Mucosa of descending colon (tissue), 3 donors: ENCODE data around the gene RAI14. TPM values are rescaled to one million over a fixed set of nuclear protein-coding genes. Genes with fewer than 3 reads are reported as not detected.

ENCODE experiments used
- ATAC-seq: fragments of 200-7000 bp; cut with Tn5 transposase; one replicate; pipeline ENCODE4 v1.9.1; 2020; ENCODE audit warnings: mild to moderate bottlenecking, moderate library complexity
- DNase-seq, 3 donors: peaks; one replicate each; pipeline ENCODE4 v3.0.0-alpha.2; 2020
- H3K36me3 ChIP-seq: fragments of 200-600 bp; one replicate; pipeline ENCODE4 v1.8.0; 2021; ENCODE audit warnings: low read depth, mild to moderate bottlenecking
- H3K4me1 ChIP-seq: fragments of 200-600 bp; one replicate; pipeline ENCODE4 v1.8.0; 2021; ENCODE audit warnings: low read depth, mild to moderate bottlenecking
- H3K4me3 ChIP-seq: fragments of 200-600 bp; one replicate; pipeline ENCODE4 v1.8.0; 2021; ENCODE audit warnings: mild to moderate bottlenecking
- H3K9me3 ChIP-seq: fragments of 200-600 bp; one replicate; pipeline ENCODE4 v1.8.0; 2021; ENCODE audit warnings: mild to moderate bottlenecking
- CTCF ChIP-seq: fragments of 200-600 bp; IDR thresholded peaks from one replicate; pipeline ENCODE4 v1.8.0; 2022; ENCODE audit warnings: antibody characterized with exemption, mild to moderate bottlenecking
- intact Hi-C, 2 donors: fragments of 100-400 bp; cut with DNase I in 1 of 2; cut with micrococcal nuclease in 1 of 2; formaldehyde crosslinking; loops; one replicate each; pipeline versions ENCODE4 v1.11.0 to v1.11.1; 2022; cut with DNase I, micrococcal nuclease
- total RNA-seq, 3 donors: library from RNA; stranded (reverse); fragmentation: NEBNext Ultra II Directional in 2 of 3; extraction: Animal tissue kit (Norgen Biotek cat#: 25700) in 2 of 3; gene quantifications; one replicate each; pipeline versions ENCODE4 v1.2.1 to v1.2.4, GENCODE V29; 2021 to 2023
- donor health status: DM: no; HTN: no; CAD: no; lungs with moderate emphysema.
- donor health status: DM: no; HTN: no; CAD: no.
- donor health status: DM: no; HTN: yes; CAD: no.

The RAI14 gene
- total RNA-seq, 3 donors from 2014 or later = 14.0 to 41.0 (median 23.4) TPM

- TF ChIP-seq CTCF = no peak
- ATAC-seq (no peak), DNase-seq (no peak)
- Histone ChIP-seq H3K9me3 (no peaks in the 10 kb centered on the region), H3K4me1 (no peaks in the 10 kb centered on the region), H3K36me3 (no peaks in the 10 kb centered on the region), H3K4me3 (no peak overlapping the region)
- intact Hi-C loops = no loop called here
Measured at GRCh38 chr5:34803974-34804732, 148.0 kb downstream of the RAI14 start.

- no peak for DNase-seq
- Histone ChIP-seq H3K36me3 (no peaks in the 10 kb centered on the region), H3K9me3 (no peaks in the 10 kb centered on the region), H3K4me3 (no peak overlapping the region), H3K4me1 (no peaks in the 10 kb centered on the region)
- intact Hi-C loops = no loop called here
- no peak for TF ChIP-seq CTCF
- no peak for ATAC-seq
Measured at GRCh38 chr5:34804913-34805312, 148.8 kb downstream of the RAI14 start.

GRCh38 chr5:34806532-34806931 lies 150.4 kb downstream of the RAI14 start:
- no peaks in the 10 kb centered on the region for H3K4me1 ChIP-seq
- DNase-seq (no peak), ATAC-seq (no peak)
- no peak for TF ChIP-seq CTCF
- H3K36me3 ChIP-seq = no peaks in the 10 kb centered on the region
- intact Hi-C loops = no loop called here
- H3K4me3 ChIP-seq = no peak overlapping the region
- H3K9me3 ChIP-seq = no peaks in the 10 kb centered on the region

- Histone ChIP-seq H3K4me1 (no peaks in the 10 kb centered on the region), H3K9me3 (no peaks in the 10 kb centered on the region), H3K4me3 (no peak overlapping the region), H3K36me3 (no peaks in the 10 kb centered on the region)
- ATAC-seq = no peak
- intact Hi-C loops = no loop called here
- no peak for DNase-seq
- TF ChIP-seq CTCF = no peak
Measured at GRCh38 chr5:34811706-34812105, 155.6 kb downstream of the RAI14 start.

- H3K36me3 ChIP-seq = no peaks in the 10 kb centered on the region
- ATAC-seq (no peak), DNase-seq (no peak)
- TF ChIP-seq CTCF = no peak
- no peaks in the 10 kb centered on the region for H3K9me3 ChIP-seq
- intact Hi-C loops = no loop called here
- H3K4me1 ChIP-seq = no peaks in the 10 kb centered on the region
- no peak overlapping the region for H3K4me3 ChIP-seq
Measured at GRCh38 chr5:34813509-34813908, 157.4 kb downstream of the RAI14 start.
